RPMI8226 (cell line): Measurements from ENCODE around the gene EMP2.
A peak's percentile ranks its signal among the peaks of the same experiment; 100 is the strongest.
"Not testable (repeated sequence)": the region's sequence is repeated elsewhere in the genome, so short reads cannot be mapped to it uniquely, and the experiment has no call there.

Source experiments
- DNase-seq: peaks from one replicate; pipeline ENCODE4 v3.0.0-alpha.2; 2015

Gene EMP2

GRCh38 chr16:10519929-10520868 lies 60.2 kb downstream of the EMP2 start:
- DNase-seq, result no peak

- no peak for DNase-seq
These were observed 61.1 kb downstream of the EMP2 start for GRCh38 chr16:10519297-10519696.

- DNase-seq, result no peak
These were observed 61.8 kb downstream of the EMP2 start for GRCh38 chr16:10518479-10519041.

GRCh38 chr16:10517868-10518267 lies 62.5 kb downstream of the EMP2 start:
- DNase-seq, result peak; percentile 69

GRCh38 chr16:10514369-10515055 lies 65.9 kb downstream of the EMP2 start:
- DNase-seq, result peak; percentile 70

GRCh38 chr16:10511829-10512228 lies 68.6 kb downstream of the EMP2 start:
- no peak for DNase-seq

DNA sequence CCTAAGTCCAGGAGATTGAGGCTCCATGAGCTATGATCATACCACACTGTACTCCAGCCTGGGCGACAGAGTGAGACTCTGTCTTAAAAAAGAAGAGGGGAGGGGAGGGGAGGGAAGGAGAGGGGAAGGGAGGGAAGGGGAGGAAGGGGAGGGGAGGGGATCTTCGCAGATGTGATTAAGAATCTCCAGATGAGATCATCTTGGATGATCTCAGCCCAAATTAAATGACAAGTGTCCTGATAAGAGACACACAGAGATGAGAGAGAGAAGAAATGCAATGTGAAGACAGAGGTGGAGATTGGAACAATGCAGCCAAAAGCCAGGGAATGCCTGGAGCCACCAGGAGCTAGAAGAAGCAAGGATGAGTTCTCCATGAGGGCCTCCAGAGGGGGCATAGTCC lies 70.1 kb downstream of the EMP2 start:
- DNase-seq, result no peak

DNA sequence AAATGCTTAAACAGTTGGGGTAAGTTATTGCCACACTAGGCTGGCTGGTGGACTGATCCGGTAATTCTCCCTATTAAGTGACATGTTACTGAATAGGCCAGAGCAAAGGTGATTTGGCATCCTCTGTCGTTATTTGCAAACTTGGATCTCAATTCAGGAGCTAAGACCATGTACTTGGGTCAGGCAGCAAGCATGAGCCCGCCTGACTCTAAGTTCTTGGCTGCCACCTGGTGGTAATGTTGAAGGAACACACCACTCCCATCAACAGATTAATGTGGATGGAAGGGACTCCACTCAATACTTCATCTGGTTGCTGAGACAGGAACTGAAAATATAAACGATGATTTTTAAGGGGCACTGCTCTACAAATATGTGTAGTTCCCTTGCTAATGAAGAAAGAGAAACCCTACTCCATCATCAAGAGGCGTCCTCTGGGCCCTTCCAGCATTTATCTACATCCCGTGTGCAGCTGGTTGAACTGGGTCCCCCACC lies 70.8 kb downstream of the EMP2 start:
- DNase-seq, result peak; percentile 83

- not testable (repeated sequence) for DNase-seq
These were observed 75.1 kb downstream of the EMP2 start for GRCh38 chr16:10505286-10505685.

DNA sequence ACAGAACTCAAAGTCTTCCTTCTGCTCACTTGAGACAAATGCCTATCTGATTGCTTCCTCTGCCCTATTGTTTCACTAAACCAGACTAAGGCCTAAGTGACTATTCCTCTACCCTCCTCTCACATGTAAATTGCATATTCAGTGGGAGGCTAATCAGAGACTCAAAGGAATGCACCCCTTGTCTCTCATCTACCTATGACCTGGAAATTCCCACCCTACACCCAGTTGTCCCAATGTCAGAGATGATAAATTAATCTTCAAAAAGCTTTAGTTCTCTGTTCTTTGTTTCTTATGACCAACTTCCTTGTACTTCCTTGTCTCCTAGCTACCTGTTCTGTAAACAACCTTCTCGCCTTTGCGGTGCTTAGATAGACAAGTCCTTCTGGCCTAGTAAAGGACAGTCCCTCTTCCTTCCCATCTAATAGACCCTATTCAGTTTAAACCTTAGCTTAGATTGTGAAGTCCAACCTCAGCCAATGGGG lies 76.0 kb downstream of the EMP2 start:
- DNase-seq, result no peak

- DNase-seq, result no peak
These were observed 77.6 kb downstream of the EMP2 start for GRCh38 chr16:10502776-10503175.

- DNase-seq, result peak; percentile 27
These were observed 79.3 kb downstream of the EMP2 start for GRCh38 chr16:10501016-10501607.

DNA sequence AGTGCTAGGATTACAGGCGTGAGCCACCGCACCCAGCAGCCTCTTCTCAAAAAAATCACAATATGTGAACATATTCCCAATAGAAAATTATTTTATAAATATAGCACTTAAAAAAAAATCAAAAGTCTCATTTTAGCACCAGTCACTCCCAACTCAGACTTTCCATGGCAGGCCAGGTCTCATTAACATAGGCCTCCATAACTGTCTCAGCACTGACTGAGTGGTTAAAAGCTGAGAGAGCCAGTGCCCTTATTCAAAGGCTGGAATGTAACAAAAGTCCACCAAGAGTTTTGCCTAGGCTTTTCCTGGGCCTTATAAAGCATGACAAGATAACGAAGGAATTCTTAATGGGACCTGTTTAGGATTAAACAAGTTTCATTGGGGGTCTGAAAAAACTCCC lies 79.8 kb downstream of the EMP2 start:
- no peak for DNase-seq

GRCh38 chr16:10497132-10498101 lies 83.0 kb downstream of the EMP2 start:
- DNase-seq, result no peak

DNA sequence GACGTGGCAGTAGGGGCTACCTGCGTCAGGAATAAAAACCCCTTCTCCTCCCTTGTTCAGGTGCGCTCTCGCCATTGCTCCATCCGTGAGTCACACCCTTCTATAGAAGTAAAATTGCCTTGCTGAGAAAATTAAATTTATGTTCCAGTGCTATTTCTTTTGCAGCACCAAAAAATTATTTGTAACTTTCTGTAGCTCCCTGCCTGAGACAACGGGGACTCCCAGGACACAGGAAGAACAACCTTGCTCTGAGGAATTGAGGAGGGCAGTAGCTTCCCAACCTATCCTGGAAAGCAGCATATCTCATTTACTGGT lies 85.4 kb downstream of the EMP2 start:
- DNase-seq, result no peak

DNA sequence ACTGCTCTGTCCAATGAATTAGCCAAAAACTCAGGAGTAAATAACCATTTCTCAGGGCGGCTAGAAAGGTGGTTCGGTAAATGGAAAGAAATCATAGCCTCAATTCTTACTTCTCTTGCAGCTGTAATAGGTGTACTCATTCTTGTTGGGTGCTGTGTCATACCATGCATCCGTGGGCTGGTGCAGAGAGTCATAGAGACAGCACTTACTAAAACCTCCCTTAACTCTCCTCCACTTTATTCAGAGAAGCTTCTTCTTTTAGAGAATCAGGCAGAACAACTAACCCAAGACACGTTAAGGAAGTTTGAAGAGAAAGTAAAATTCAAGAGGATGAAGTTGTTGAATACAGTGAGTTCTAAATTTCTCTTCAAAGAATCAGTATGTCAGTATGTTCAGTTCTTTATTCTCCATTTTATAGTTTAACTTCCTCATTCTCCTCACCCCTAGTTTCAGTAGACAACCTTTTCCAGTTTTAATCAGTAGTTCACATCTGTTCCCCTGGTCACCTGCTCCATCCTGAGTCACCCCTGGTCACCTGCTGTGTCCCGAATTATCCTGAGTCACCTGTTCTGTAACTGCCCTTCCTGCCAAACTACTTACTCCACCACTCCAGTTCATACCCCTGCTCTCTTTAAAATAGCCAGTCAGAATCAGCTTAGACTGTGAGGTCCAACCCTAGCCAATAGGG lies 85.9 kb downstream of the EMP2 start:
- no peak for DNase-seq

DNA sequence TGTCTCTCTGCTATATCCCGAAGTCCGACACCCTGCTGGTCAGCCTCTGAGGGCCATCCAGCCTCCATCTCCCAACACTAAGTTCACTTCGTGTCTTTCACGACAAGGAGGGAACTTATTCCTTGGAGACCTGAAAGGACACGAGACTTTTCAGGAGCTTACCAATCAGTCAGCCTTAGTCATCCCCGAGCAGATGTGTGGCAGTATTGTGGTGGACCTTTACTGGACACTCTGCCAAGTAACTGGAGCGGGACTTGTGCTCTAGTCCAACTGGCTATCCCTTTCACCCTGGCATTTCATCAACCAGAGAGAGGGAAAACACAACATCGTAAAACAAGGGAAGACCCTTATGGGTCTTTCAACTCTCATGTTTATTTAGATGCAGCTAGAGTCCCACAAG lies 87.1 kb downstream of the EMP2 start:
- DNase-seq, result no peak

DNA sequence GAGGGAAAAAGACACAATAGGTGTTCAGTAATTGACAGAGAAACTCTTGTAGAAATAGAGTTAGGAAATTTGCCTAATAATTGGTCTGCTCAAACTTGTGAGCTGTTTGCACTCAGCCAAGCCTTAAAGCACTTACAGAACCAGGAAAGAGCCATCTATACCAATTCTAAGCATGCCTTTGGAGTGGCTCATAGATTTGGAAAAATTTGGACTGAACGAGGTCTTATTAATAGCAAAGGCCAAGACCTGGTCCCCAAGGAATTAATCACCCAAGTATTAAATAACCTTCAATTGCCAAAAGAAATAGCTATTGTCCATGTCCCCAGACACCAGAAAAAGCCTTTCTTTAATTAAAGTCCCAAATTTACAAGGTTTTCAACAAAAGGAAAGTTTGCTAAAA lies 90.3 kb downstream of the EMP2 start:
- DNase-seq, result no peak

- no peak for DNase-seq
These were observed 94.6 kb downstream of the EMP2 start for GRCh38 chr16:10485698-10486382.

DNA sequence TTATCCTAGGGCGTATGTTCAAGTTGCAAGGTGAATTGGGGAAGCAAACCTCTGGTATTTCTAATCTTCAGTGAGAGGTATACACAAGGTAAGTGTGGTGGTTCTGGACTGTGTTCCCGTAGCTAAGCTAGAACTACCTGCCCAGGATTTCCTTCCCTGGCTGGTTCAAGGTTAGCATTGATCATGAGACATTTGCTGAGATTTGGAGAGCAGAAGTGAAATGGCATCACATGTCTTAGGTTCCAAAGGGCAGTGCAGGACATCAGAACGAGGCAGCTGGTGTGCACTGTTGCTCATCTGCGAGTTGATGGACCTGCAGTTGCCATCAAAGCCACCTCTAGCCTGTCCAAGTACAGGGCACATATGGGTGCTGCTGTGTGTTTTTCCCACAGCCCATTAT lies 95.2 kb downstream of the EMP2 start:
- DNase-seq, result no peak

GRCh38 chr16:10480151-10480550 lies 100.2 kb downstream of the EMP2 start:
- DNase-seq, result no peak
